Stimulated activated naive B cell treated with anti-CD40 and anti-IgM and Interleukin-4, amounts not matched to agents 10 μg/mL and 1 μg/mL and 100 μg/mL, for 72 hours (primary cell): ENCODE data around the gene SPATC1L.

ENCODE experiments used
- ATAC-seq, 2 donors: fragments of 150-1000 bp; cut with Tn5 transposase; replicated peaks; 2 replicates each; pipeline ENCODE4 v1.10.0; 2021; ENCODE audit warnings: moderate library complexity in 1 of 2
- DNase-seq: peaks from one replicate; pipeline ENCODE4 v3.0.0; 2021
- H3K27ac Mint-ChIP-seq: one replicate; pipeline ENCODE4 v1.8.0; 2022; ENCODE audit warnings: mild to moderate bottlenecking, mixed read lengths
- H3K27me3 Mint-ChIP-seq, 2 donors: one replicate each; pipeline ENCODE4 v1.8.0; 2022; ENCODE audit warnings: mixed read lengths in 2 of 2
- H3K36me3 Mint-ChIP-seq, 2 donors: one replicate each; pipeline ENCODE4 v1.8.0; 2022; ENCODE audit warnings: mixed read lengths in 2 of 2, mild to moderate bottlenecking in 1 of 2
- H3K4me1 Mint-ChIP-seq, 2 donors: one replicate each; pipeline ENCODE4 v1.8.0; 2022; ENCODE audit warnings: mixed read lengths in 2 of 2, mild to moderate bottlenecking in 1 of 2
- H3K4me3 Mint-ChIP-seq, 2 donors: one replicate each; pipeline ENCODE4 v1.8.0; 2022; ENCODE audit warnings: mild to moderate bottlenecking in 2 of 2, mixed read lengths in 2 of 2, moderate library complexity in 1 of 2
- H3K9me3 Mint-ChIP-seq, 2 donors: one replicate each; pipeline ENCODE4 v1.8.0; 2022; ENCODE audit warnings: mixed read lengths in 2 of 2, mild to moderate bottlenecking in 1 of 2

The SPATC1L gene

DNA sequence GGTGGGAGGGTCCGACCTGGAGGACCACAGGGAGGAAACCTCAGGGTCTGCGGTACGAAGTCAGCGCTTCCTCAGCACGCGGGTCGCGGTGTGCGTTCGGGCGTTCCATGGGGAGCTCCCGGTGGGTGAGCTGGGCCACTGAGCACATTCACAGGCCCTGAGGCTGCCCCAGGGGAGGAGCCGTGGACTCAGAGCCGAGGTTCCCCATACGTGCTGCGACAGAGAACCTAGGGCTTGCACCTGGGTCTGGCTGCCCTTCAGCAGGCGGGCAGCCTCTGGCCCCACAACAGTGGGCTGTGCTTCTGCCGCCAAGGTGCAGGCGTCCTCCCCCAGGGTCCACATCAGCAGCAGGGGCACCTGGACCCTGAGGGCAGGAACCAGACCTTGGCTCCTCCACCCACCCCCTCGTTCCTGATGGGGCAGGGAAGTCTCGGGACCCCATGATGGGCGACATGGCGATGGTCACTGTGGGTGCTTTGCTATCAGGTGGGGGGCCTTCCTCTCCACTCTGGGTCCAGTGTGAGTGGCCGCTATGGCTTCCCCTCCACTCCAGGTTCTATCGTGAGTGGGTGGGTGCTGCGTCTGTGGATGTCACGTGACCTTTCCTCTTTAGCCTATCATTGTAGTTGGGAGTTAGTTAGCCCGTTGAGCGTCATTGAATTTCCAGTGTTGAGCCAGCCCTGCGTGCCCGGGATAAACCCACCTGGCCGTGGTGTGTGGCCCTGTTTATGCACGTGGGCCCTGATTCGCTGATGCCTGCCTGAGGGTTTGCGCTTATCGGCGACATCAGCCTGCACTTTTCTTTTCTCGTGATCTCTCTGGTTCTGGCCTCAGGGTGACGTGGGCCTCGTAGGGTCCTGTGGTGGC is 56.8 kb downstream of the SPATC1L start:
- Mint-ChIP-seq H3K4me1 (no peaks in the 10 kb centered on the region), H3K9me3 (peaks cover 6 to 9% of the 10 kb centered on the region in 2 donors), H3K36me3 (no peaks in the 10 kb centered on the region), H3K4me3 (no peak overlapping the region), H3K27me3 (peaks cover 0 to 8% of the 10 kb centered on the region in 2 donors), H3K27ac (no peak overlapping the region)
- no peak for DNase-seq
- ATAC-seq: no peak

DNA sequence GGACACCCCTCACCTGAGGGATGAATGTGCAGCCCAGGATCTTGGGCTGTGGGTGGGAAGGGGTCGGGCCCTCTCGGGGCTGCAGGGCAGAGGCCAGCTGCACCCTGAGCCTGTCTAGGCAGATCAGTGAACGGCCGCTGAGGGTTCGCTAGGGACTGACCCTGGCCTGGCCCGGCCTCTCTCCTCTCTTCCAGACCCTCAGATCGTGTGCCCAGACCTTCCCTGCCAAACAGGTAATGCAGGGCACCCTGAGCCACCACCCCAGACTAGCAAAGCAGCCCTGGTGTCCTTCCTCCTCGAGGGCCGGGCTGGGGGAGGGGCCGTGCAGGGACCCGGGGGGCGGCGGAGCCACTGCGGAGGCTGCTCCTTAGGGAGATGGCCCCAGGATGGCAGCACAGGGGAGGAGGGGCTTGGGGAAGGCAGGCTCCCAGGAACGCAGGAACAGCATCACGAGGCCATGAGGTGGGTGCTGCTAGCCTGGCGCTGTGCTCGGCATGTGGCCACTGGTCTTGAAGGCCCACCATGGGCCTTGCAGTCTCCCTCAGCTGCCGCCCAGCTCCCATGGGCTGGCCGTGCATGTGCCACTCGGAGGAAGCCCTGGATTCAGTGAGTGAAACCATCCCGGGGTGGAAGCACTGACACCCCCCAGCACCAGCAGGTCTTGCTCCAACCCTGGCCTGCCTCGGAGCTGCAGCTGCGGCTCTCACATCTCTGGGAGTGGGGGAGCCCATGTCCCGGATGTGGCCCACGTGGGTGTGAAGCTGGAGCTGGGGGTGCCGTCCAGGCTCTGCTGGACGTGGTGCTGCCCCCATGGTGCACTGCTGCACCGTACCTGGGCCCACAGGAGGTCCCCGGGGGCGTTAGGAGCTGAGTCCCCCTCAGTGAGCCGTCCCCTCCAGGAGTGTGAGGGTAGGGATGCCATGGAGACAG is 57.7 kb downstream of the SPATC1L start:
- Mint-ChIP-seq H3K9me3 (peaks cover 6 to 9% of the 10 kb centered on the region in 2 donors), H3K27ac (no peak overlapping the region), H3K36me3 (no peaks in the 10 kb centered on the region), H3K4me3 (no peak overlapping the region), H3K4me1 (no peaks in the 10 kb centered on the region), H3K27me3 (peaks cover 0 to 11% of the 10 kb centered on the region in 2 donors)
- ATAC-seq (no peak), DNase-seq (no peak)

- H3K36me3 Mint-ChIP-seq: no peaks in the 10 kb centered on the region
- no peak overlapping the region for H3K27ac Mint-ChIP-seq
- ATAC-seq (no peak), DNase-seq (no peak)
- peaks cover 0 to 11% of the 10 kb centered on the region in 2 donors for H3K27me3 Mint-ChIP-seq
- peaks cover 6 to 9% of the 10 kb centered on the region in 2 donors for H3K9me3 Mint-ChIP-seq
- no peak overlapping the region for H3K4me3 Mint-ChIP-seq
- no peaks in the 10 kb centered on the region for H3K4me1 Mint-ChIP-seq
These were observed 58.4 kb downstream of the SPATC1L start for GRCh38 chr21:46125846-46126301.

- ATAC-seq (no peak), DNase-seq (no peak)
- H3K27me3 Mint-ChIP-seq: peaks cover 0 to 11% of the 10 kb centered on the region in 2 donors
- H3K4me1 Mint-ChIP-seq: no peaks in the 10 kb centered on the region
- no peaks in the 10 kb centered on the region for H3K36me3 Mint-ChIP-seq
- no peak overlapping the region for H3K4me3 Mint-ChIP-seq
- H3K9me3 Mint-ChIP-seq: peaks cover 6 to 9% of the 10 kb centered on the region in 2 donors
- no peak overlapping the region for H3K27ac Mint-ChIP-seq
These were observed 59.1 kb downstream of the SPATC1L start for GRCh38 chr21:46124926-46125845.

DNA sequence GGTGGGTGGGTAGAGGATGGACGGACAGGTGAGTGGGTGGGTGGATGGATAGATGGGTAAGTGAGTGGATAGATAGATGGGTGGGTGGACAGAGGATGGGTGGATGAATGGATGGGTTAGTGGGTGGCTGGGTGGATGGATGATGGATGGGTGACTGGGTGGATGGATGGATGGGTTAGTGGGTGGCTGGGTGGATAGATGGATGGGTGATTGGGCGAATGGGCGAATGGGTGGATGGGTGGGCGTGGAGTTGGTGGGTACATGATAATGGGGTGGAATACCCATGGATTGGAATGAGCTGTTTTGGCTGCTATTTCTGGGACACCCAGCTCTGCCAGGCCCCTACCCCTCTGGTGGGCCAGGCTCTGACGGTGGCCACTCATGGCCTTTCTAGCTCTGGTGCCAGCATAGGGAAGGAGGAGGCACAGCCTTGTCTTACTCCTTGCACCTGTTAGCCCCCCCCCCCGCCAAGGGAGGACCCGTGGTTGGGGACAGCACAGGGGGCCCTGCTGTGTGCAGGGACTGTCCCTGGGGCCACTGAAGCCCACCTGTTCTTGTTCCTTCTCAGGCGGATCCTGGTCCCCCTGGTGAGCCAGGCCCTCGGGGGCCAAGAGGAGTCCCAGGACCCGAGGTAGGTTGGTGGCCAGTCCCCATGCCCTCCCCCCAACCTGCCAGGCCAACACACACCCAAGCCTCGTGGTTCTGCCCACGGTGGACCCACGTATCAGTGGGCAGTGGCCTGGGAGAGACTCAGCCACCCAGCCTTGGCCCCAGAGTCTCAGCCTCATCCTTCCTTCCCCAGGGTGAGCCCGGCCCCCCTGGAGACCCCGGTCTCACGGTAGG is 60.0 kb downstream of the SPATC1L start:
- no peak for DNase-seq
- H3K4me1 Mint-ChIP-seq: no peaks in the 10 kb centered on the region
- H3K36me3 Mint-ChIP-seq: no peaks in the 10 kb centered on the region
- no peak for ATAC-seq
- H3K27ac Mint-ChIP-seq: no peak overlapping the region
- H3K27me3 Mint-ChIP-seq: peaks cover 0 to 11% of the 10 kb centered on the region in 2 donors
- peaks cover 6 to 9% of the 10 kb centered on the region in 2 donors for H3K9me3 Mint-ChIP-seq
- H3K4me3 Mint-ChIP-seq: no peak overlapping the region

DNA sequence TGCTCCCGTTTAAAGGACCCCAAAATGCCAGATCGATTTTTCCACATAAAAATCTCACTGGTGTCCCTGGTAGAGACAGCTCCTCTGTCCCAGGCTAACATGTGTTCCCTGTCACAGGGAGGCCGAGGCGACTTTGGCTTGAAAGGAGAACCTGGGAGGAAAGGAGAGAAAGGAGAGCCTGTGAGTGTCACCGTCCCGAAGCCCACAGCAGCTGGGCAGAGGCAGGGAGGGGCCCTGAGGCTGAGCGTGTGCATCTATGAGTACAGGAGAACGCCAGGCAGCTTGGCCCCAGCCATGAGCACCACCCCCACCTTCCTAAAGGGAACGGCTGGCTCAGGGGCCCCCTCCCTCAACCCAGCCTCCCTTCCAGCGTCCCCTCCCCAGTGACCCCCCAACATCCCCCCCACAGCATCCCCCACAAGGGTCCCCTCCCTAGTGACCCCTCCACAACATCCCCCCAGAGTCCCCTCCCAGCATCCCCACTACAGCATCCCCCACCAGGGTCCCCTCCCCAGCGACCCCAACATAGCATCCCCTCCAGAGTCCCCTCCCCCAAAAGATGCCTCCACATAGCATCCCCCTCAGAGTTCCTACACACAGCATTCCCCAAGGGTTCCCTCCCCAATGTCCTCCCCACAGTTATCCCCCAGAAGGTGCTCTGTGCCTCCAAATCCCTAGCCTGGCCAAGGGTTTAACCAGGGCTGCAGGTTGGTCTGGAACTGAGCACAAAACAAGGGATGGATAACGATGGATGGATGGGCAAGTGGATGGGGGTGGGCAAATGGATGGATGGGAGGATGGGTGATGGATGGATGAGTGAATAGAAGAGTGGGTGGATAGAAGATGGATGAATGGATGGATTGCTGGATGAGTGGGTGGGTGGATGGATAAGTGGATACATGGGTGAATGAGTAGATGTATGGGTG is 61.2 kb downstream of the SPATC1L start:
- H3K4me1 Mint-ChIP-seq: no peaks in the 10 kb centered on the region
- no peak overlapping the region for H3K4me3 Mint-ChIP-seq
- no peak overlapping the region for H3K27ac Mint-ChIP-seq
- ATAC-seq: no peak
- H3K9me3 Mint-ChIP-seq: peaks cover 6 to 9% of the 10 kb centered on the region in 2 donors
- DNase-seq: no peak
- H3K27me3 Mint-ChIP-seq: peaks cover 0 to 11% of the 10 kb centered on the region in 2 donors
- H3K36me3 Mint-ChIP-seq: no peaks in the 10 kb centered on the region

DNA sequence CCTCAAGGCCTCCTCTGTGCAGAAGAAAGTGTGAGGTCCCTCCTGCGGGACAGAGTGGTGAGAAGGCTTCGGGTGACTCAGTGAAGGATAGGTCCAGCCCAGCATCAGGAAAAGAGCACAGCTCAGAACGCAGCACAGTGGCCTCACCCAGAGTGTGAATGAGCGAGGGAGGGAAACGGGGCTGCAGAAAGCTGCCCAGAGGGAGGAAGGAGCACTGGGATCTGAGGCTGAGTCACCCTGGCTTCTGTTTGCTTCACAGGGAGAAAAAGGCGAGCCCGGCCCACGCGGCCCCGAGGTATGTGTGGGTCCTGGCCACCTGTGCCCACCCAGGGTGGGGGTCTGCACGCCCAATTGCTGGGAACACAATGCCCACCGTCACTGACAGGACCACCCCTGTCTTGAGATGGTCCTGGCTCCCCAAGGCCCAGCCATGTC is 62.0 kb downstream of the SPATC1L start:
- H3K36me3 Mint-ChIP-seq: no peaks in the 10 kb centered on the region
- no peak overlapping the region for H3K4me3 Mint-ChIP-seq
- no peaks in the 10 kb centered on the region for H3K4me1 Mint-ChIP-seq
- DNase-seq (no peak), ATAC-seq (no peak)
- peaks cover 0 to 11% of the 10 kb centered on the region in 2 donors for H3K27me3 Mint-ChIP-seq
- H3K9me3 Mint-ChIP-seq: peaks cover 6 to 9% of the 10 kb centered on the region in 2 donors
- no peak overlapping the region for H3K27ac Mint-ChIP-seq

DNA sequence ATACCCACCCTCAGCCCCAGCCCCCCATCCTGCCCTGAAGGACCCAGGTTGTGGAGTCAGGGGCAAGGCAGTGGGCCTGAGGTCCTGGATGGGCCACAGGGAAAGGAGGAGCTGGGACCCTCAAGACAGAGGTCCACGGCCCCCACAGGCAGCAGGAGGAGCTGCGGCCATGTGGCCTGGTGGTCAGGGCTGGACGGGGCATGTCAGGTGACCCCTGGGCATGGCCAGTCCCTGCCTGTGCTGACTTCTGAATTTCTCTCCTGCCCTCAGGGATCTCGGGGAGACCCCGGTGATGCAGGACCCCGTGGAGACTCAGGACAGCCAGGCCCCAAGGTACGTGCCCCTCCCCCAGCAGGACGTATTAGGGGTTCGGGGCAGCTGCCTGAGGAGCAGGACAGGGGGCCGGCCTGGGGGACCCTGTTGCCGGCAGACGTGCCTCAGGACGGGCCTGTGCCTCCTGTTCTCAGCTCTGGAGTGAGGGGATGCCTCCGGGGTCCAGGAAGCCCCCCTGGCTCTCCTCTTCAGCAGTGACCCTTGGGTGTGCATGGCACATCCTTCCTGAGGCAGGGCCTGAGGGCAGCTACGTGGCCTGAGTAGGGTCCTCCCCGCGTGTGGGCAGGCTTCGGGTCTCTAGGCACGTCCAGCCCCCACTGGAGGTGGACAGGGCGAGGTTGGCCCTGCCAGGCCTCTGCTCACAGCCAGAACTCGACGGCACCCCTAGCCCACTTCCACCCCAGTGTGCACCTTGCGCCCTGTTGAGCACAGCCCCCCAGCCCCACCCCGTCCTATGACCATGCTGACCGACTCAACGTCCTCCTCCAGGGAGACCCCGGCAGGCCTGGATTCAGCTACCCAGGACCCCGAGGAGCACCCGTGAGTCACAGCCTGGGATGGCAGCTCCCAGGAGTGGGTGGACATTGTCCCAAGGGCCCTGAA is 62.7 kb downstream of the SPATC1L start:
- peaks cover 0 to 11% of the 10 kb centered on the region in 2 donors for H3K27me3 Mint-ChIP-seq
- no peak overlapping the region for H3K4me3 Mint-ChIP-seq
- H3K4me1 Mint-ChIP-seq: no peaks in the 10 kb centered on the region
- no peak for ATAC-seq
- H3K9me3 Mint-ChIP-seq: peaks cover 6 to 9% of the 10 kb centered on the region in 2 donors
- no peak overlapping the region for H3K27ac Mint-ChIP-seq
- no peak for DNase-seq
- no peaks in the 10 kb centered on the region for H3K36me3 Mint-ChIP-seq

- H3K27me3 Mint-ChIP-seq: peaks cover 0 to 11% of the 10 kb centered on the region in 2 donors
- ATAC-seq: no peak
These were observed 63.7 kb downstream of the SPATC1L start for GRCh38 chr21:46120301-46121285.

GRCh38 chr21:46119637-46120271 is 64.5 kb downstream of the SPATC1L start:
- H3K27ac Mint-ChIP-seq: no peak overlapping the region
- H3K36me3 Mint-ChIP-seq: no peaks in the 10 kb centered on the region
- peaks cover 6 to 9% of the 10 kb centered on the region in 2 donors for H3K9me3 Mint-ChIP-seq
- H3K4me3 Mint-ChIP-seq: no peak overlapping the region
- DNase-seq (no peak), ATAC-seq (no peak)
- H3K27me3 Mint-ChIP-seq: peaks cover 0 to 11% of the 10 kb centered on the region in 2 donors
- no peaks in the 10 kb centered on the region for H3K4me1 Mint-ChIP-seq

More at GRCh38 chr21:46120301-46121285, 63.7 kb downstream of the SPATC1L start:
- Mint-ChIP-seq H3K27ac (no peak overlapping the region), H3K36me3 (no peaks in the 10 kb centered on the region), H3K4me3 (no peak overlapping the region), H3K4me1 (no peaks in the 10 kb centered on the region), H3K9me3 (peaks cover 6 to 9% of the 10 kb centered on the region in 2 donors)
- no peak for DNase-seq
